Fibroblast of peridontal ligament (primary cell): Measurements from ENCODE around the gene SNRNP25.
"Not testable (repeated sequence)": the region's sequence is repeated elsewhere in the genome, so short reads cannot be mapped to it uniquely, and the experiment has no call there.

Experiments used
- DNase-seq: peaks from one replicate; pipeline ENCODE4 v3.0.0-alpha.2; 2010; ENCODE audit errors: extremely low read depth

SNRNP25 gene

DNA sequence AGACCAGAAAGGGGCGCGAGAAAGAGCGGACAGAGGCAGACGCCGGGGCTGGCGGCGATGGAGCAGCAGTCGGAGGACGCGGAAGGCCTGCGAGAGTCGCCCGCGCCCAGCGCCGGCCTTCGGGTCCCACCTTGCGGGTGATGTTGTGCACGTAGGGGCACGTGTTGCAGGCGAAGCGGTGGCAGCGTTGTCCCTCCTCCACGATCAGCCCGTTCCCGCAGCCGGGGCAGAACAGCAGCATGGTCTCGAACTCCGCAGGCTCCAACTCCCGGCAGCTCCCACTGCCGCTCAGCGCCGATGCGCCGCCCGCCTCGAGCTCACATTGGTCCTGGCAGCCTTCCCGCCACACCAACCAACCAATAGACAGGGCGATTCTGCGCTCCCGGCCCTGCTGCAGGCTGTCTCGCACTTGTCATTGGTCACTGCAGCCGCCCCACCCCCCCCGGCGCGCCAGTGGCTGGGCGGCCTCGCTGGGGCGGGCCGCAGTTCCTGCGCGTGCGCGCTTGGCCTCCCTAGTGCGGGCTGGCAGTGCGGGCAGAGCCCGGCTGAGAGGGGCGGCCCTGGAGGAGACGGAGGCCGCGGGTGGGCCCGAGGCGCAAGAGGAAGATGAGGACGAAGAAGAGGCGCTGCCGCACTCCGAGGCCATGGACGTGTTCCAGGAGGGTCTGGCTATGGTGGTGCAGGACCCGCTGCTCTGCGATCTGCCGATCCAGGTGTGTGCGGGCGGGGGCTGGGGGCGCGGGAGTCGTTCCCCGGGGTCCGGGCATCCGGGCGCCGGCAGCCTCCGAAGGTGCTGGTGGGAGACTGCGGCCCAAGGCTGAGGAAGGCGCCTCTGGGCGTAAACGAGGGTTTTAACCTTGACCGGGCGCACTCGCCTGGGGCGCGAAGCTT lies at the start of gene SNRNP25, which contains the start of gene POLR3K:
Gene SNRNP25, plus strand, starts transcription at position 483 of the 891 bp plus-strand sequence. Its CDS starts 189 bp downstream, at position 672.
Gene POLR3K, minus strand, starts transcription at position 263 of the 891 bp plus-strand sequence. Its CDS starts 22 bp downstream, at position 241.
- peak; percentile 95 for DNase-seq

DNA sequence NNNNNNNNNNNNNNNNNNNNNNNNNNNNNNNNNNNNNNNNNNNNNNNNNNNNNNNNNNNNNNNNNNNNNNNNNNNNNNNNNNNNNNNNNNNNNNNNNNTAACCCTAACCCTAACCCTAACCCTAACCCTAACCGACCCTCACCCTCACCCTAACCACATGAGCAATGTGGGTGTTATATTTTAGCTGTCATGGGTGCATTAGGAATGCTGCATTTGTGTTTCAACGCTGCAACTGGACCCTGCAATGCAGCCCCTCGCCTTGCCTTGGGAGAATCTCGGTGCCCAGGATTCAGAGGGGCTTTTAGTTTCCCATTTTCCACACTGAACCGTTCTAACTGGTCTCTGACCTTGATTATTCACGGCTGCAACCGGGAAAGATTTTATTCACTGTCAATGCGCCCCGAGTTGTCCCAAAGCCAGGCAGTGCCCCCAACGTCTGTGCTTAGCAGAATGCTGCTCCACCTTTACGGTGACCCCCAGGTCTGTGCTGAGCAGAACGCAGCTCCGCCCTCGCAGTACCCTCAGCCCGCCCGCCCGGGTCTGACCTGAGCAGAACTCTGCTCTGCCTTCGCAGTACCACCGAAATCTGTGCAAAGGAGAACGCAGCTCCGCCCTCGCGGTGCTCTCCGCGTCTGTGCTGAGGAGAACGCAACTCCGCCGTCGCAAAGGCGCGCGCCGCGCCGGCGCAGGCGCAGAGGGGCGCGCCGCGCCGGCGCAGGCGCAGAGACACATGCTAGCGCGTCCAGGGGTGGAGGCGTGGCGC lies 43.5 kb upstream of the SNRNP25 start:
- DNase-seq: no peak

DNA sequence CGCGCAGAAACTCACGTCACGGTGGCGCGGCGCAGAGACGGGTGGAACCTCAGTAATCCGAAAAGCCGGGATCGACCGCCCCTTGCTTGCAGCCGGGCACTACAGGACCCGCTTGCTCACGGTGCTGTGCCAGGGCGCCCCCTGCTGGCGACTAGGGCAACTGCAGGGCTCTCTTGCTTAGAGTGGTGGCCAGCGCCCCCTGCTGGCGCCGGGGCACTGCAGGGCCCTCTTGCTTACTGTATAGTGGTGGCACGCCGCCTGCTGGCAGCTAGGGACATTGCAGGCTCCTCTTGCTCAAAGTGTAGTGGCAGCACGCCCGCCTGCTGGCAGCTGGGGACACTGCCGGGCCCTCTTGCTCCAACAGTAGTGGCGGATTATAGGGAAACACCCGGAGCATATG lies 42.9 kb upstream of the SNRNP25 start:
- not testable (repeated sequence) for DNase-seq

DNA sequence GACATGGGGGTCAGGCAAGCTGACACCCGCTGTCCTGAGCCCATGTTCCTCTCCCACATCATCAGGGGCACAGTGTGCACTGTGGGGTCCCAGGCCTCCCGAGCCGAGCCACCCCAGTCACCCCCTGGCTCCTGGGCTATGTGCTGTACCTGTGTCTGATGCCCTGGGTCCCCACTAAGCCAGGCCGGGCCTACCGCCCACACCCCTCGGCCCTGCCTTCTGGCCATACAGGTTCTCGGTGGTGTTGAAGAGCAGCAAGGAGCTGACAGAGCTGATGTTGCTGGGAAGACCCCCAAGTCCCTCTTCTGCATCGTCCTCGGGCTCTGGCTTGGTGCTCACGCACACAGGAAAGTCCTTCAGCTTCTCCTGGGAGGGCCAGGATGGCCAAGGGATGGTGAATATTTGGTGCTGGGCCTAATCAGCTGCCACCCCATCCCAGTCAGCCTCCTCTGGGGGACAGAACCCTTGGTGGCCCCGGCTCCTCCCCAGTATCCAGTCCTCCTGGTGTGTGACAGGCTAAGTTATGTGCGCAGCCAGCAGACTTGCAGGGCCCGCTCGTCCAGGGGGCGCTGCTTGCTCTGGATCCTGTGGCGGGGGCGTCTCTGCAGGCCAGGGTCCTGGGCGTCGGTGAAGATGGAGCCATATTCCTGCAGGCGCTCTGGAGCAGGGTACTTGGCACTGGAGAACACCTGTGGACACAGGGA lies 36.4 kb upstream of the SNRNP25 start:
- DNase-seq: not testable (repeated sequence)

DNA sequence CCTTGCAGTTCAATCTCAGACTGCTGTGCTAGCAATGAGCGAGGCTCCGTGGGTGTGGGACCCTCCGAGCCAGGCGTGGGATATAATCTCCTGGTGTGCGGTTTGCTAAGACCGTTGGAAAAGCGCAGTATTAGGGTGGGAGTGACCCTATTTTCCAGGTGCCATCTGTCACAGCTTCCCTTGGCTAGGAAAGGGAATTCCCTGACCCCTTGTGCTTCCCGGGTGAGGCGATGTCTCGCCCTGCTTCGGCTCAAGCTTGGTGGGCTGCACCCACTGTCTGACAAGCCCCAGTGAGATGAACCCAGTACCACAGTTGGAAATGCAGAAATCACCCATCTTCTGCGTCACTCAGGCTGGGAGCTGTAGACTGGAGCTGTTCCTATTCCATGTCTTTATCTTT lies 32.7 kb upstream of the SNRNP25 start:
- DNase-seq: not testable (repeated sequence)

DNA sequence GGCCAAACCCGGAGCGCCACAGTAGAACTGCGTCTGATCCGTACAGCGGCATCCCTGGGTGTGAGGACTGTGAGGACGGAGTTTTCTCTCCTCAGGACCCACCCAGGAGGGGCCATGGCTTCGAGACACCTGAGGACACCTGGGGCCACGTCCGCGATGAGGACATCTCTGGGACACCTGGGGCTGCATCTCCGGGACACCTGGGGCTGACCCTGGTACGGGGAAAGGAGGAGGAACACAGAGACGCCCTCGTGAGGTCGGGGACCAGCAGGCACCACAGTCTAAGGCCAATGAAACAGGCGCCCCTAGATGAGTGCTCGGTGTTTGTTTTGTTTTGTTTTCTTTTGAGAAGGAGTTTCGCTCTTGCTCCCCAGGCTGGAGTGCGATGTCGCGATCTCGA lies 29.5 kb upstream of the SNRNP25 start:
- not testable (repeated sequence) for DNase-seq

DNA sequence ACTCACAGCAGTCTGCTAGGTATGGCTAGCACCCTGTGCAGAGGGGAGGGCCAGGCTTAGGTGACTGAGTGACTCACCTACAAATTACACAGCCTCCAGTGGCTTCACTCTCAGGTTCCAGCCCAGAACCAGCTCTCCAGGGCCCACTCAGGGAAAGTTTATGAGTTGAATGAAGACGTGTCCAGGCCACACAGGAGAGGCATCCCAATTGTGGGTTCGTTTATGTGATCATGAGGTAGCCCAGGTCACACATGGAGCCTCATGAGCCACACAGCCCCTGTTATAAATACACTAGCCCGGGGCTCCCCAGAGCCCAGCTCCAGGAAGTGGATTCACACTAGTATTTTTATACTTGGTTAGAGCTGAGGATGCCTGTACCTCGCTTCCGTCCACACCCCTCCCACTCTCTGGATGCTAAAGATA lies 27.7 kb upstream of the SNRNP25 start:
- DNase-seq: not testable (repeated sequence)

DNA sequence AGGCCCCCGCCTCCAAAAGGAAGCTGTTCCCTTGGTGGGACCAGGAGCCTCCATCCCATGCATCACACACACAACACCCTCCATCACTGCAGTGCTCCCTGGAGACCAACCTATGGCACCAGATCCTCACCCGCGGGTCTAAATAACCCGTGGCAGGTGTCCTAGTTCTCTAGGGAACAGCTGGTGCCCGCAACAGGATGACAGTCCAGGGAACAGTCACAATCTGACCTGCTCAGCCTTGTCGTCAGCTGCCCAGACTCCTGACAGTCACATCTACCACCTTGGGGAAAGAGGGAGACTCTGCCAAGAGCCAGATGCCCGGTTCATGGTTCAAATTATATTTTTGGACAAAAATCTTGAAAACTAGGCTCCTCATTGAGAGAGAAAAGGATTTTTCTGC lies 23.0 kb upstream of the SNRNP25 start:
- not testable (repeated sequence) for DNase-seq

DNA sequence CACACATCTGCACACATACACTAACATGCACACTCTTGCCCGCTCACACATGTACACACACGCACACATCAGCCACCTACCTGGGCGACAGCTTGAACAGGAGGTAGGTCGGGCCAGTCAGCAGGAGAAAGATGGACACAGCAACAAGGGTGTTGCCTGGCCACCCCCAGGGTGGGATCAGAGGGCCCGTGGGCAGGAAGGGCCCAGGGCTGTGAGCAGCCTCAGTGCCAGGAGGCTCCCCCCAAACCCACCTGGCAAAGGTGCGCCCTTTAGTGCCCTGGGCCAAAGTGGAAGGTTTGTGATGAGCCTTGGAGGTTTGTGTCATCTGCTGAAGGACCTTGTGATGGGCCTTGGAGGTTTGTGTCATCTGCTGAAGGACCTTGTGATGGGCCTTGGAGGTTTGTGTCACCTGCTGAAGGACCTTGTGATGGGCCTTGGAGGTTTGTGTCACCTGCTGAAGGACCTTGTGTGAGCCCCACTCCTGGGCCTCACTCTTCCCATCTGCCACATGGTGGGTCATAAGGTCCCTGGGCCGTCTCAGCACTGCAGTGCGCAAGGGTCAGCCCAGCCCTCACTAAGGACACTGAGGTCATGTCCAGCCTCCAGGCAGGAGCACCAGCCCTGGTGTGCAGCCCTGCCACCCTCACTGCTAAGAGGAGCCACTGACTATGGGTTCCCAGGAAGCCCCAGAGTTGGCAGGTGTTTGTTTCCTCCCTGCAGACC lies 20.3 kb upstream of the SNRNP25 start:
- DNase-seq: not testable (repeated sequence)

DNA sequence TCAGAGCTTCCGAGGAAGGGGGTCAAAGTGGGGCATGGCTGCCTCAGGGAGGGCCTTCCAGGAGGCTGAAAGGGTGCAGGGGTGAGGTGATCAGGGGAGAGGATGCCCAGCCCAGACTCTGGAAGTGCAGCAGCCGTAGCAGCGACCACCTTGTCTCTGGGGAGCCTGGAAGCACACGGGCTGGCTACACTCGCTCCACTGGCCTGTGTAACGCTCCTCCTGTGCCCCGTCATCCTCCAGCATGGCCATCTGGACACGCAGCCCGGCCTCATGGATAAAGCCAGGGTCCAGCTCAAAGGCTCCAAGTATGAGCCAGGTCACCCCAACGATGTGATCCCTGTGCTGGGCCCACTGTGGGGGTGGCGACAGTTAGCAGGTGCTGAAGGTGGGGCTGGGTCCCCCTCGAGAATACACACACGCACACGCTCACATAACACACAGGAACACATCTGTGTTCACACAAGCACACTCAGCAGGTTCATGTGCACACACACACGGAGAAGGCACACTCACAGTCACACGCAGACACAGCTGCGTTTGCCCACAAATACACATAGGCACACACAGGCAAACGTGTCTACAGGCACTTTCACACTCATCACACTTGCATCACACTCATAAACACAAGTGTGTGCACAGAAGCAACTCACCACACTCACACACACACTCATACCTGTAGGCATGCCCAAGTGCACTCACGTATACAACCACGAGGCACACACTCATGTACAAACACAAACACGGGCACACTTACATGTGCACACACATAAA lies 19.6 kb upstream of the SNRNP25 start:
- no peak for DNase-seq

DNA sequence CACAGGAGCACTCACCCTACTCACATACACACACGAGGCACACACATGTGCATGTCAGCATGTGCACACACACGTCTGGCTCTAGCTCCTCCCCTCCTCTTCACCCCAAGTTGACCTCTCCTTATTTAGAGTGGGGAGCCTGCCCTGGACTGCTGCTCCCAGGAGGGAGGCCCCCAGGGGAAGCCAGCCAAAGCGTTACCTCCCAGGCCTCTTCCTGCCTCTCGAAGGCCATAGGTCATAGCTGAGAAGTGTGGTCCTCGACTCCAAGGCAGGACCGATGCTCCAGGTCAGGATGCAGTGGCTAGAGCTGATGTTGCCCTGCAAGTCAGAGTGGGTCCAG lies 19.0 kb upstream of the SNRNP25 start:
- DNase-seq: no peak

DNA sequence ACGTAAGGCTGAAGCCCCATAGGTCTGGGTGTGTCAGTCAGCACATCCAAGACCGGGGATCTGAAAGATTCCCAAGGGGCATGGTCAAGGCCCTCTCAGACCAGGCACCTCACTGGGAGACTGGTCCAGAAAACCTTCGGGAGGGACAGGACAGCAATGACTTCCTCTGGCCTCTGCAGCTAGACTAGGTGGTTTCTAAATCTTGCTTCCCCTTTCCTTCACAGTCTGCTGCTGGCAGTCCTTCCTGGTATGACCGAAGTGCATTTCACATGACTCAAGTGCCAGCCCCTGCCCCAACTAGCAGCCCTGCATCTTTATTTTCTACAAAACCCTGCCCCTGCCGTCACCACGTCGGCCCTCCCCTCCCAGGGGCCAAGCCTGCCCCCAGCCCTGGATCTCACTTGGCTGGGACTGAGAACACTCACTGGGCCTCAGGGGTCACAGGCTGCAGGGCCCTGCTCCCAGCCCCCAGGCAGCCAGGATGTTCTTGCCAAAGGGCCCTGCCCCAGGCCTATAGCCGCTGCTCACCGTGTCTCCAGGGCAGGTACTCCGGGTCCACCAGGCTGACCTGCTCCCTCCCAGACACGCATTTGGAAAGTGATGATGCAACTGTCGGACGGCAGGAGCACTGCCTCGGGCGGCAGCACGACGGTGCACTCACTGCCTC lies 18.5 kb upstream of the SNRNP25 start:
- DNase-seq: no peak

DNA sequence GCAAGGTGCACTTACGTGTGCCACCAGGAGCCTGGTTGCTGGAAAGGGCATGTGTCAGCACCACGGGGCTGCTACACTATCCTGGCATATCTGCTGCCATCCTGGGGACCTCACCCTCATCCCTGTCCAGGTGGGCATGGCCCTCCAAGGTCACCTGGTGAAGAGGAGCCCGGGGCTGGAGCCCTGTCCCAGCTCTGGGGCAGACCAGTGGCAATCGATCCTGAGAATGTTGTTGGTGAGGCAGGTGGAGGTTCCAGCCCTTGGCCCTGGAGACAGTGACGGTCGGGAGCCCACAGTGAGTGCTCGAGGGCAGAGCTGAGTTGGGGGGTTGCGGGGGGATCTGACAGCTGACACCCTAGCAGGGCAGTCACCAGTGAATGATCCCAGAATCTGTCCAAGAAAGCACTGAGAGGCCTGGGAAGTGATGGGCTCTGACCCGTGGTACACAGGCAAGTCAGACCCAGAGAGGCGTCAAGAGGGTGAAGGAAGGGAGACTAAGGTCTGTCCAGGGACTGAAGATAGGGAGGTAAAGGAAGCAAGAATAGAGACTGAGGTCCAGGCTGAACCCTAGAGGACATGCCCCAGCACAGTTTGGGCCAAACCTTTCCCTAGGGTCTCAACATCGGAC lies 17.8 kb upstream of the SNRNP25 start:
- no peak for DNase-seq

DNA sequence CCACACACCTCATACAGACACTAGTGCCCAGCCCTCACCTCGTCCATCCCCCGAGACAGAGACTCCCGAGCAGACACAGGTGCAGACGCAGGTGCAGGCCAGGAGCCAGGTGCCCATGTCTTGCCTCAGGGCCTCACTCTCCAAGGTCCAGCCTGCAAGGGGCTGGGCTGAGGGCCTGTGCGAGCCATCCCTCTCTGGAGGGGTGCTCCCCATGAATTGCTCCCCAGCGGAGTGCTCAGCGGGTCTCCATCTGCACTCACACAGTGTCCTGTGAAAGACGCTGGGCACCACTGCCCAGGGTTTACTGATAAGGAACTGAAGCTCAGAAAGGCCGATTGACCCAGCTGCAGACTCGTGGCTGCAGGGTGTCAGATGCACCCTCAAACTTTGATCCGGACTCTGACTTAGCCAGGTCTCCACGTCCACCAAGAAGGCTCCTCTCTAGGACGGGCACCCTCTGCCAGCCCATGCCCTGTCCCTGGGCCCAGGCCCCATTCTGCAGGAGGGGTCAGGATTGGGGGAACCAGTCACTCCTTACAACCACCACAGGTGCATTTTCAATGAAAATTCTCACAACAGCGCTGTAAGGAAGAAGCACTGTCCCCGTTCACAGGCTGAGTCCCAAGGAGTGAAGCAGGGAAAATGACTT lies 17.2 kb upstream of the SNRNP25 start:
- DNase-seq: no peak

DNA sequence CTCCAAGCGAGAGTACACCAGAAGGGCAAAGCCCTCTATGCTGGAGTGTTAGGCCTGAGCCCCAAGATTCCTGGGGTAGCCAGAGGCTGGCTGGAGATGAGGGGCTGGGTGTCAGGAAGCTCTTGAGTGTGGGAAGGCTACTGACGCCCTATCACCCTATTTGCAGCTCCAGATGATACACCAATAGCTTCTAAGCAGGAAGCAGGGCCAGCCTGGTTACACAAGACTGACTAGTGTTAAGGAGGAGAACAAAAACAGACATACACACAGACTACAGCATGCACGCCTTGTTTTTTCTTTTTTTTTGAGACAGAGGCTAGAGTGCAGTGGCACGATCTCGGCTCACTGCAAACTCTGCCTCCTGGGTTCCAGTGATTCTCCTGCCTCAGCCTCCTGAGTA lies 16.1 kb upstream of the SNRNP25 start:
- DNase-seq: no peak

DNA sequence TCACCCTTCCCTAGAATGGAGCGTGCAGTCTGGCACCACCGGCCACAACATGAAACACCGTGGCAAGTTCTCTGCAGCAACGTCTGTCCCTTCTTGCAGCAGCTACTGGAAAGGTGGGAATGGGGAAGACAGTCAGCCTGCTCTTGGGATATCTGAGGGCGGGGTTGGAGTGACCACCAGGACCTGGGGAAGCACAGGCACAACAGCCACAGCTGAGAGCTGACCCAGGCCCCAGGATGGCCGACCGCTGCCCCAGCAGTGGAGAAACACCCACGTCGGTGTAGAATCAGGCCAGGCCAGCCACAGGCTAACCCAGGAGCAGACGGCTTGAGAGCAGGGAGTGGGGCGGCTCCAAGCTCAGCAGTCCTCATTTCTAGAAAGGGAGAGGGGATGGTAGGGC lies 15.4 kb upstream of the SNRNP25 start:
- DNase-seq: not testable (repeated sequence)

DNA sequence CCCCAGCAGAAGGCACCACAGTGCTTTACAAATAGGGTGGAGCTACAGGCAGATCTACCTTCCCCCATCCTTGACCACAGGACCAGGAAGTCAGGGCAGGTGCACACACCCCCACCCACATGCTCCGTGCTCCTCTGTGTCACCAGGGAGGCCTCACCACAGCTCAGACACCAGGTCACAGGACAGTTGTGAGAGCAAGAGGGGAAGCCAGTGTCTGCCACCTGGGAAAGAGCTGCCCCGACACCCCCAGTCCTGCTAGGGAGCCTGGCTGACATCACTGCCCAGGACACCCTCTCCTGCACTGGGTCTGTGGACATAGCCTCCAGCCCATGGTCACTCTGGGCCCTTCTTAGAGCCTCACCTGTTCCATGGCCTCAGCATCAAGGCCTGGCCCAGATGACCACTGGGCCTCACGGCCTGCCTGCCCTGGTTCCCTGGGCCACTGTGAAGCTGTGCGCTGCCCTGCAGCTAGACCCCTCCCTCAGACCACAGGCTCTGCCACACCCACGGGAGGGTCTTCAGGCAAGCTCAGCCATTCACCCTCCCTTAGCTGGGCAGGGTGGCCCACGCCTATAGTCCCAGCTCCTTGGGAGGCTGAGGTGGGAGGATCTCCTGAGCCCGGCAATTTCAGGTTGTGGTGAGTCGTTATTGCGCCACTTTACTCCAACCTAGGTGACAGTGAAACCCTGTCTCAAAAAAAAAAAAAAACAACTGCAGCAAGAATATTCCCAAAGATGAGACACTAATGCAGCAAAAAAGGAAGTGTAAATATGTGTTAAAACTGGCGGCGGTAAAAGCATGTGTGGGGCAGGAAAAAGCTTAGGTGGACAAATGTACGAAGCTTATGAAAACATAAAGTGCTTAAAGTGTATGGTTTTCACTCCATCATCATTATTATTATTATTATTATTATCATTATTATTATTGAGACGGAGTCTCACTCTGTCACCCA lies 14.4 kb upstream of the SNRNP25 start:
- DNase-seq: no peak
